ENCODE measurements around the gene PPP2R2B.

DNA sequence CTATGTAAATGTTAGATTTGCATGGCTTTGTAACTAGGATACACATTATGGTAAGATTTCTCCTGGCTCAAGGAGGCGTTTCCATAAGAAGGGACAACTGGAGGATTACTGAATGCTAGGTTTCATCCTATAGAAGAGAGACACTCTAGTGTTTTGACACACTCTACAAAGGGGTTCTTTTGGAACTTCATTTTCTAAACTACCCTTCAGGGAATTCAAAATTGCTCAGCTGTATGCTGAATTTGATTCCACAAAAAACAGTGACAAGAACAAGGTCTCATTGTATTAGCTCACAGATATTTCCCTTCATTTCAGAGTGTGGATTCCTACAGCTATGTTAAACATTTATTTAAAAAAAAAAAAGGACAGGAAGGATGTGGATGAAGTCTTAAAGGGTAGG is 151.7 kb downstream of the PPP2R2B start:
- TF ChIP-seq, protein P1, sequence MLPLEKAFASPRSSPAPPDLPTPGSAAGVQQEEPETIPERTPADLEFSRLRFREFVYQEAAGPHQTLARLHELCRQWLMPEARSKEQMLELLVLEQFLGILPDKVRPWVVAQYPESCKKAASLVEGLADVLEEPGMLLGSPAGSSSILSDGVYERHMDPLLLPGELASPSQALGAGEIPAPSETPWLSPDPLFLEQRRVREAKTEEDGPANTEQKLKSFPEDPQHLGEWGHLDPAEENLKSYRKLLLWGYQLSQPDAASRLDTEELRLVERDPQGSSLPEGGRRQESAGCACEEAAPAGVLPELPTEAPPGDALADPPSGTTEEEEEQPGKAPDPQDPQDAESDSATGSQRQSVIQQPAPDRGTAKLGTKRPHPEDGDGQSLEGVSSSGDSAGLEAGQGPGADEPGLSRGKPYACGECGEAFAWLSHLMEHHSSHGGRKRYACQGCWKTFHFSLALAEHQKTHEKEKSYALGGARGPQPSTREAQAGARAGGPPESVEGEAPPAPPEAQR (CRISPR knock-in tag; IDR thresholded peaks at IDR 0.05) = no peak
- TF ChIP-seq ATF1 (CRISPR knock-in tag; IDR thresholded peaks at IDR 0.05) = no peak
- no peak for TF ChIP-seq ELF4 (CRISPR knock-in tag; IDR thresholded peaks at IDR 0.05; ENCODE audit: low read depth)
